ENCODE measurements around the gene MPHOSPH9.

Gene MPHOSPH9

DNA sequence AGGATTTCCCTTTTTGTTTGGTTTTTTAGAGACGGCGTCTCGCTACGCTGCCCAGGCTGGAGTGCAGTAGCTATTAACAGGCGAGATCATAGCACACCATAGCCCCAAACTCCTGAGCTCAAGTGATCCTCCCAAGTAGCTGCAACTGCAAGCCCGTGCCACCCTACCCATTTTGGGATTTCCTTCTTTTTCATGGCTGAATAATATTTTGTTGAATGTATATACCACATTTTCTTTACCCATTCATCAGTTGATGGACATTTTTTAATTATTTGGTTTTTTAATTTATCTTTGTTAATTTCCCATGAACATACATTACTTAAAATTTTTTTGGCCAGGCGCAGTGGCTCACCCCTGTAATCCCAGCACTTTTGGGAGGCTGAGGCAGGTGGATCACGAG, 97.3 kb downstream of the MPHOSPH9 start:
- no peak overlapping the region for H3K9ac ChIP-seq
- peaks cover 7% of the 10 kb centered on the region for H3K4me1 ChIP-seq (ENCODE audit: low read depth, poor library complexity, severe bottlenecking)
- no peak overlapping the region for H3K27ac ChIP-seq
- H4K20me1 ChIP-seq (ENCODE audit: insufficient read depth): no peaks in the 10 kb centered on the region
- H3K27me3 ChIP-seq (ENCODE audit: insufficient read depth, low read depth): no peaks in the 10 kb centered on the region
- no peak overlapping the region for H2AFZ ChIP-seq (ENCODE audit: low read depth)
- no peaks in the 10 kb centered on the region for H3K79me2 ChIP-seq (ENCODE audit: insufficient read depth, low read depth)
- H3K4me3 ChIP-seq (IDR thresholded peaks at IDR 0.05; ENCODE audit: insufficient read depth, low read depth, low read length): no peak overlapping the region
- H3K36me3 ChIP-seq (ENCODE audit: insufficient read depth): no peaks in the 10 kb centered on the region
- no peak overlapping the region for H3K4me2 ChIP-seq
- TF ChIP-seq, protein P1, sequence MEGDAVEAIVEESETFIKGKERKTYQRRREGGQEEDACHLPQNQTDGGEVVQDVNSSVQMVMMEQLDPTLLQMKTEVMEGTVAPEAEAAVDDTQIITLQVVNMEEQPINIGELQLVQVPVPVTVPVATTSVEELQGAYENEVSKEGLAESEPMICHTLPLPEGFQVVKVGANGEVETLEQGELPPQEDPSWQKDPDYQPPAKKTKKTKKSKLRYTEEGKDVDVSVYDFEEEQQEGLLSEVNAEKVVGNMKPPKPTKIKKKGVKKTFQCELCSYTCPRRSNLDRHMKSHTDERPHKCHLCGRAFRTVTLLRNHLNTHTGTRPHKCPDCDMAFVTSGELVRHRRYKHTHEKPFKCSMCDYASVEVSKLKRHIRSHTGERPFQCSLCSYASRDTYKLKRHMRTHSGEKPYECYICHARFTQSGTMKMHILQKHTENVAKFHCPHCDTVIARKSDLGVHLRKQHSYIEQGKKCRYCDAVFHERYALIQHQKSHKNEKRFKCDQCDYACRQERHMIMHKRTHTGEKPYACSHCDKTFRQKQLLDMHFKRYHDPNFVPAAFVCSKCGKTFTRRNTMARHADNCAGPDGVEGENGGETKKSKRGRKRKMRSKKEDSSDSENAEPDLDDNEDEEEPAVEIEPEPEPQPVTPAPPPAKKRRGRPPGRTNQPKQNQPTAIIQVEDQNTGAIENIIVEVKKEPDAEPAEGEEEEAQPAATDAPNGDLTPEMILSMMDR (conservative IDR thresholded peaks at IDR 0.05; ENCODE audit: low read depth, low read length): no peak

DNA sequence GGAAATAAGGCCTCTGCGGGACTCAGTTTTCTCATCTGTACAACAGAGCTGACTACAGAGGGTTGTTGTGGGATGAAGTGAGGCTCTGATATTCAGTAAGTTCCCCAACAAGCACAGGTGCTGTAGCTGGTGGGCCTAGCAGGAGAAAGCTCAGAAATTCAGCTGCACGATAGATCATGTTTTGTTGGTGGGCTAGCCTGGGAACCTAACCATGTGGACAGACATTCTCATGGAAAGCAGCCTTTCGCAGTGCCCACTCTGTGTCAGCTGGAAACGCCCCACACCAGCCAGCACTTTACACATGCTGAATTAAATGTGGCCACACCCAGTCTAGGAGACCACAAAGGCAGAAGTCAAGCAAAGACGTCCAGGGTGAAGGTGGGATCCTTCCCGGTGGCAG, 98.1 kb downstream of the MPHOSPH9 start:
- no peaks in the 10 kb centered on the region for H3K27me3 ChIP-seq (ENCODE audit: insufficient read depth, low read depth)
- H3K4me1 ChIP-seq (ENCODE audit: low read depth, poor library complexity, severe bottlenecking): no peaks in the 10 kb centered on the region
- no peaks in the 10 kb centered on the region for H3K36me3 ChIP-seq (ENCODE audit: insufficient read depth)
- no peak overlapping the region for H2AFZ ChIP-seq (ENCODE audit: low read depth)
- H4K20me1 ChIP-seq (ENCODE audit: insufficient read depth): no peaks in the 10 kb centered on the region
- no peak overlapping the region for H3K9ac ChIP-seq
- no peak overlapping the region for H3K4me3 ChIP-seq (IDR thresholded peaks at IDR 0.05; ENCODE audit: insufficient read depth, low read depth, low read length)
- no peak overlapping the region for H3K4me2 ChIP-seq
- TF ChIP-seq, protein P1 (conservative IDR thresholded peaks at IDR 0.05; ENCODE audit: low read depth, low read length): no peak
- H3K27ac ChIP-seq: no peak overlapping the region
- no peaks in the 10 kb centered on the region for H3K79me2 ChIP-seq (ENCODE audit: insufficient read depth, low read depth)

DNA sequence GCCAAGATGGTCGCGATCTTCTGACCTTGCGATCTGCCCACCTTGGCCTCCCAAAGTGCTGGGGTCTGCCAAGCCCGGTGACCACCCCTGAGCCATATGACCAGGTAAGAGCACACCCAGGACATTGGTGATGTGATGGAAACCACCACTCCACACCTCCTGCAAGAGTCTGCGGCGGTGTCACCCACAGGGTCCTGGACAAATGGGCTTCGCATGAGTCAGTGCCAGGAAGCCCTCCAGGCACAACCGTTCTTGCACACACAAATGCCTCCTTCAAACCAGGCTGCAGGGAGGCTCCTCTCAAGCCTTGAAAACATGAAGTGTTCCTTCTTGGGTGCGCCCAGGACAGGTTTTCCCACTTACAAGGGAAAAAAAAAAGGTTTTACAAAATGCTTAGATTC, 98.7 kb downstream of the MPHOSPH9 start:
- Histone ChIP-seq H4K20me1 (ENCODE audit: insufficient read depth) (no peaks in the 10 kb centered on the region), H2AFZ (ENCODE audit: low read depth) (no peak overlapping the region), H3K4me1 (ENCODE audit: low read depth, poor library complexity, severe bottlenecking) (no peaks in the 10 kb centered on the region), H3K4me3 (IDR thresholded peaks at IDR 0.05; ENCODE audit: insufficient read depth, low read depth, low read length) (no peak overlapping the region), H3K4me2 (no peak overlapping the region), H3K79me2 (ENCODE audit: insufficient read depth, low read depth) (no peaks in the 10 kb centered on the region), H3K9ac (no peak overlapping the region), H3K36me3 (ENCODE audit: insufficient read depth) (no peaks in the 10 kb centered on the region), H3K27me3 (ENCODE audit: insufficient read depth, low read depth) (no peaks in the 10 kb centered on the region), H3K27ac (no peak overlapping the region)
- TF ChIP-seq, protein P1 (conservative IDR thresholded peaks at IDR 0.05; ENCODE audit: low read depth, low read length): no peak

DNA sequence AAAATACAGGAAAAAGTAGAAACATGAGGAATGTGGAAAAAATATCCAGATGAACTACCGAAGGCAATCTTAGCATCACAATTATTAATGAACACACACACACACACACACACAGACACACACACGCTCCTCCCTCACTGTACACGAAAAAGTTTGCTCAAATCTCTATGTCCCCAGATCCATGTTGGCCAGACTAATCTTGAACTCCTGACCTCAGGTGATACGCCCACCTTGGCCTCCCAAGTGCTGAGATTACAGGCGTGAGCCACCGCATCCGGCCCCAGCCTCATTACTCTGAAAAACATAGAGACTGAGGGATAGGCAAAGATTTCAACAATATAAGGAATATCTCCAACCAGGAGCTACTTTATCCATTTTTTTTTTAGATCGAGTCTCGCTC, 99.2 kb downstream of the MPHOSPH9 start:
- Histone ChIP-seq H3K36me3 (ENCODE audit: insufficient read depth) (no peaks in the 10 kb centered on the region), H3K27me3 (ENCODE audit: insufficient read depth, low read depth) (no peaks in the 10 kb centered on the region), H3K4me2 (no peak overlapping the region), H3K9ac (no peak overlapping the region), H3K4me3 (IDR thresholded peaks at IDR 0.05; ENCODE audit: insufficient read depth, low read depth, low read length) (no peak overlapping the region), H4K20me1 (ENCODE audit: insufficient read depth) (no peaks in the 10 kb centered on the region), H3K79me2 (ENCODE audit: insufficient read depth, low read depth) (no peaks in the 10 kb centered on the region), H3K27ac (no peak overlapping the region), H3K4me1 (ENCODE audit: low read depth, poor library complexity, severe bottlenecking) (no peaks in the 10 kb centered on the region), H2AFZ (ENCODE audit: low read depth) (no peak overlapping the region)
- TF ChIP-seq, protein P1 (conservative IDR thresholded peaks at IDR 0.05; ENCODE audit: low read depth, low read length): no peak

Measured in KMS-11 (cell line).